Gastroesophageal sphincter (tissue), 3 donors: ENCODE data around the gene PRRT3.

ENCODE experiments used
- POLR2A ChIP-seq, 2 donors: fragments of 450-650 bp; IDR thresholded peaks; one replicate each; pipeline ENCODE4 v1.6.1; 2017; ENCODE audit warnings: antibody characterized with exemption in 2 of 2, mild to moderate bottlenecking in 2 of 2, moderate library complexity in 1 of 2
- POLR2AphosphoS5 ChIP-seq: sonication (generic); formaldehyde crosslinking; IDR thresholded peaks from one replicate; pipeline ENCODE4 v1.6.1; 2017; ENCODE audit warnings: antibody characterized with exemption
- TF ChIP-seq, protein P1 (sequence below), 4 experiments: fragments of 200-600 bp in 2 of 4; fragments of 450-650 bp in 2 of 4; sonication (generic) in 1 of 4; IDR thresholded peaks; one replicate each; pipeline ENCODE4 v1.5.1; 2017 to 2019; ENCODE audit warnings: antibody characterized with exemption in 4 of 4, mild to moderate bottlenecking in 2 of 4, moderate library complexity in 2 of 4

GRCh38 chr3:9918261-9919038, 33.8 kb downstream of the PRRT3 start:
- TF ChIP-seq, protein P1, sequence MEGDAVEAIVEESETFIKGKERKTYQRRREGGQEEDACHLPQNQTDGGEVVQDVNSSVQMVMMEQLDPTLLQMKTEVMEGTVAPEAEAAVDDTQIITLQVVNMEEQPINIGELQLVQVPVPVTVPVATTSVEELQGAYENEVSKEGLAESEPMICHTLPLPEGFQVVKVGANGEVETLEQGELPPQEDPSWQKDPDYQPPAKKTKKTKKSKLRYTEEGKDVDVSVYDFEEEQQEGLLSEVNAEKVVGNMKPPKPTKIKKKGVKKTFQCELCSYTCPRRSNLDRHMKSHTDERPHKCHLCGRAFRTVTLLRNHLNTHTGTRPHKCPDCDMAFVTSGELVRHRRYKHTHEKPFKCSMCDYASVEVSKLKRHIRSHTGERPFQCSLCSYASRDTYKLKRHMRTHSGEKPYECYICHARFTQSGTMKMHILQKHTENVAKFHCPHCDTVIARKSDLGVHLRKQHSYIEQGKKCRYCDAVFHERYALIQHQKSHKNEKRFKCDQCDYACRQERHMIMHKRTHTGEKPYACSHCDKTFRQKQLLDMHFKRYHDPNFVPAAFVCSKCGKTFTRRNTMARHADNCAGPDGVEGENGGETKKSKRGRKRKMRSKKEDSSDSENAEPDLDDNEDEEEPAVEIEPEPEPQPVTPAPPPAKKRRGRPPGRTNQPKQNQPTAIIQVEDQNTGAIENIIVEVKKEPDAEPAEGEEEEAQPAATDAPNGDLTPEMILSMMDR (IDR thresholded peaks at IDR 0.05), result no peak
- TF ChIP-seq POLR2A (IDR thresholded peaks at IDR 0.05) (no peak), POLR2AphosphoS5 (no peak)
